Fibroblast of lung (primary cell): Measurements from ENCODE around the gene RNU6-9. TPM values are rescaled to one million over a fixed set of nuclear protein-coding genes. Genes with fewer than 3 reads are reported as not detected.

Experiments used
- DNase-seq, 2 donors: peaks; one replicate each; pipeline versions ENCODE4 v3.0.0 to v3.0.0-alpha.2; 2010; ENCODE audit warnings: low read depth in 2 of 2
- H2AFZ ChIP-seq: 2 replicates; pipeline ENCODE4 v1.5.1; 2012; ENCODE audit warnings: low read length, control low read depth, inconsistent platforms
- H3K27ac ChIP-seq: 2 replicates; pipeline ENCODE4 v1.5.1; 2011; ENCODE audit warnings: low read length, control low read depth; ENCODE audit not compliant: insufficient read depth
- H3K27me3 ChIP-seq: 2 replicates; pipeline ENCODE4 v1.5.1; 2011; ENCODE audit warnings: mild to moderate bottlenecking, low read length; ENCODE audit not compliant: control insufficient read depth, insufficient read depth
- H3K36me3 ChIP-seq: 2 replicates; pipeline ENCODE4 v1.5.1; 2011; ENCODE audit warnings: low read length; ENCODE audit not compliant: control insufficient read depth, insufficient read depth
- H3K4me1 ChIP-seq: 2 replicates; pipeline ENCODE4 v1.5.1; 2011; ENCODE audit warnings: low read length; ENCODE audit not compliant: control insufficient read depth, insufficient read depth; ENCODE audit errors: extremely low read depth
- H3K4me2 ChIP-seq: 2 replicates; pipeline ENCODE4 v1.5.1; 2011; ENCODE audit warnings: low read length, control low read depth; ENCODE audit not compliant: insufficient read depth; ENCODE audit errors: extremely low read depth
- H3K4me3 ChIP-seq, 4 experiments: fragments of 200-600 bp in 1 of 4; sonication (generic) in 1 of 4; replicated peaks in 1 of 4; 2 replicates each; pipeline ENCODE4 v1.5.1; 2011 to 2016; ENCODE audit warnings: low read length in 4 of 4, low read depth in 3 of 4, mild to moderate bottlenecking in 3 of 4, control low read depth in 2 of 4, inconsistent platforms in 1 of 4, mixed read lengths in 1 of 4; ENCODE audit not compliant: insufficient read depth in 1 of 4; ENCODE audit errors: control extremely low read depth in 1 of 4
- H3K79me2 ChIP-seq: 2 replicates; pipeline ENCODE4 v1.5.1; 2012; ENCODE audit warnings: mild to moderate bottlenecking, low read length, inconsistent platforms; ENCODE audit not compliant: control insufficient read depth, insufficient read depth
- H3K9ac ChIP-seq: 2 replicates; pipeline ENCODE4 v1.5.1; 2011; ENCODE audit warnings: mild to moderate bottlenecking, low read length, control low read depth; ENCODE audit not compliant: insufficient read depth
- H3K9me3 ChIP-seq: 2 replicates; pipeline ENCODE4 v1.5.1; 2012; ENCODE audit warnings: low read depth, low read length; ENCODE audit not compliant: control insufficient read depth, insufficient read depth
- H4K20me1 ChIP-seq: 2 replicates; pipeline ENCODE4 v1.5.1; 2011; ENCODE audit warnings: low read length; ENCODE audit not compliant: control insufficient read depth, insufficient read depth; ENCODE audit errors: extremely low read depth
- EZH2 ChIP-seq: IDR thresholded peaks from 2 replicates; pipeline ENCODE4 v1.5.1; 2012; ENCODE audit warnings: low read length, control low read depth, mild to moderate bottlenecking; ENCODE audit errors: missing control alignments
- polyA plus RNA-seq, 2 donors: library from polyadenylated mRNA; depleted of rRNA in 1 of 2; stranded (reverse) in 1 of 2; unstranded in 1 of 2; fragments of >200 nt; gene quantifications; 2 replicates each; pipeline ENCODE4 v1.2.1, GENCODE V29; 2011 to 2012; ENCODE audit warnings: missing spikeins in 1 of 2
- total RNA-seq: library from RNA; depleted of rRNA; stranded (reverse); fragments of >200 nt; gene quantifications from 2 replicates; pipeline ENCODE4 v1.2.1, GENCODE V29; 2014
- TF ChIP-seq, protein P1 (sequence below), 2 donors: IDR thresholded peaks in 1 of 2; conservative IDR thresholded peaks in 1 of 2; 1 replicate in 1 of 2; 2 replicates in 1 of 2; pipeline ENCODE4 v1.5.1; 2011 to 2012; ENCODE audit warnings: low read length in 2 of 2, control low read depth in 1 of 2, inconsistent platforms in 1 of 2, low read depth in 1 of 2, mild to moderate bottlenecking in 1 of 2

The RNU6-9 gene
- total and polyA plus RNA-seq, 2 donors (not counting 1 experiment from before 2014, with no cell fraction given) = not detected

DNA sequence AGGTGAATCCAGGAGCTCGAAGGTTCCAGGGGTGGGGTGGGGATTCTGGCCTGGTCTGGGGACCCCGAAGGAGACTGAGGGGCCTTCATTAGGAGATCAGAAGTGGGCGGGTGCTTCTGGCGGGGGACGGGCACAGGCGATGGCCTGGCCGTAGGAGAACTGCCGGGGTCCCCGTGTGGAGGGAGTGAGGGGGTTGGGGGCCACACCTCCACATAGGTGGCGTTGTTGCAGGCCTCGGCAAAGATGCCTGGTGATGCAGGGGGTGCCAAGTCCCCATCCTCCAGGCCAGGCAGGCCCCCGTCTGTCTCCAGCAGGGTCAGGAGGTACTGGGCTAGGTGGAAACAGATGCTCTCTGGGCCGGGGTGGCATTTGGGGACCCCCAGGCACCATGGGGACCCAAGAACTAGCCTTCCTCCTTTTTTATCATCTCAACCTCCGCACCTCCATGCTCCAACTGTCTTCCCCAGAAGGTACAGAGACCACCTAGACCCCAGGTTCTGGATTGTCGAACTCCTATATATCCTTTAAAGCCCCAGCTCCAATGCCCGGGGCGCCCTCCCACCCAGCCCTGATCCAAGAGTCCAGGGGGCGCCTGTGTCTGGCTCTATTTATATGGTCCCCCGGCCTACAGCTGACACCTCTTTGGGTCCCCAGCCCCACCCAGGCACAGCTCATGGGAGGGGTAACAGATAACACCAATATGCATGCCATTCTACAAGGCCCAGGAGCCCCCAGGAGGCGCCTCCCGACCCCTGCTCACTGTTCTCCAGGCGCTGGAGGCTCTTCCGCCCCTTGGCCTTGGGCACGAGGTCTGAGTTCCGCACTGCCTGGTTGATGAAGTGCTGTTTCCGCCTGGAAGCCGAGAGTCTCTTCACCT lies 8.2 kb downstream of the RNU6-9 start:
- no peak for DNase-seq
- no peak overlapping the region for H3K27ac ChIP-seq
- no peaks in the 10 kb centered on the region for H3K9me3 ChIP-seq
- H3K4me1 ChIP-seq = no peaks in the 10 kb centered on the region
- no peak overlapping the region for H3K4me3 ChIP-seq
- no peak for TF ChIP-seq EZH2
- no peak overlapping the region for H3K4me2 ChIP-seq
- H4K20me1 ChIP-seq = no peaks in the 10 kb centered on the region
- H3K27me3 ChIP-seq = no peaks in the 10 kb centered on the region
- no peak overlapping the region for H3K9ac ChIP-seq
- H3K36me3 ChIP-seq = peaks cover 10% of the 10 kb centered on the region
- no peak overlapping the region for H2AFZ ChIP-seq
- H3K79me2 ChIP-seq = no peaks in the 10 kb centered on the region

DNA sequence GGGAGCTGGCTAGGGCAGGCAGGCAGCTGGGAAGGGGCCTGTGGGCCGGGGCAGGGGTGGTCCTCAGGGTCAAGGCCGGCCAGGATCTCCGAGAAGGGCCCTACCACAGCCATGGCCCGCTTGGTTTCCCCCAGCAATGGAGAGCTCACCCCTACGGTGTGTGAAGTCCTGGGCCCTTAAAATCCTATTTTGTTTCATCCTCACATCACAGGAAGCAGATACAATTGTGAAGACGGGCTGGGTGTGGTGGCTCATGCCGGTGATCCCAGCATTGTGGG lies 8.7 kb downstream of the RNU6-9 start:
- Histone ChIP-seq H3K4me1 (no peaks in the 10 kb centered on the region), H3K27me3 (no peaks in the 10 kb centered on the region), H3K9ac (no peak overlapping the region), H2AFZ (no peak overlapping the region), H3K9me3 (no peaks in the 10 kb centered on the region), H3K36me3 (peaks cover 10% of the 10 kb centered on the region), H3K4me2 (no peak overlapping the region), H3K27ac (no peak overlapping the region), H3K79me2 (no peaks in the 10 kb centered on the region), H4K20me1 (no peaks in the 10 kb centered on the region), H3K4me3 (no peak overlapping the region)
- DNase-seq = no peak
- no peak for TF ChIP-seq EZH2
- TF ChIP-seq, protein P1, sequence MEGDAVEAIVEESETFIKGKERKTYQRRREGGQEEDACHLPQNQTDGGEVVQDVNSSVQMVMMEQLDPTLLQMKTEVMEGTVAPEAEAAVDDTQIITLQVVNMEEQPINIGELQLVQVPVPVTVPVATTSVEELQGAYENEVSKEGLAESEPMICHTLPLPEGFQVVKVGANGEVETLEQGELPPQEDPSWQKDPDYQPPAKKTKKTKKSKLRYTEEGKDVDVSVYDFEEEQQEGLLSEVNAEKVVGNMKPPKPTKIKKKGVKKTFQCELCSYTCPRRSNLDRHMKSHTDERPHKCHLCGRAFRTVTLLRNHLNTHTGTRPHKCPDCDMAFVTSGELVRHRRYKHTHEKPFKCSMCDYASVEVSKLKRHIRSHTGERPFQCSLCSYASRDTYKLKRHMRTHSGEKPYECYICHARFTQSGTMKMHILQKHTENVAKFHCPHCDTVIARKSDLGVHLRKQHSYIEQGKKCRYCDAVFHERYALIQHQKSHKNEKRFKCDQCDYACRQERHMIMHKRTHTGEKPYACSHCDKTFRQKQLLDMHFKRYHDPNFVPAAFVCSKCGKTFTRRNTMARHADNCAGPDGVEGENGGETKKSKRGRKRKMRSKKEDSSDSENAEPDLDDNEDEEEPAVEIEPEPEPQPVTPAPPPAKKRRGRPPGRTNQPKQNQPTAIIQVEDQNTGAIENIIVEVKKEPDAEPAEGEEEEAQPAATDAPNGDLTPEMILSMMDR (conservative IDR thresholded peaks at IDR 0.05 in 1 of 2, IDR thresholded peaks at IDR 0.05 in 1 of 2; ENCODE audit: low read depth in 1 of 2, low read length in 2 of 2) = no peak

DNA sequence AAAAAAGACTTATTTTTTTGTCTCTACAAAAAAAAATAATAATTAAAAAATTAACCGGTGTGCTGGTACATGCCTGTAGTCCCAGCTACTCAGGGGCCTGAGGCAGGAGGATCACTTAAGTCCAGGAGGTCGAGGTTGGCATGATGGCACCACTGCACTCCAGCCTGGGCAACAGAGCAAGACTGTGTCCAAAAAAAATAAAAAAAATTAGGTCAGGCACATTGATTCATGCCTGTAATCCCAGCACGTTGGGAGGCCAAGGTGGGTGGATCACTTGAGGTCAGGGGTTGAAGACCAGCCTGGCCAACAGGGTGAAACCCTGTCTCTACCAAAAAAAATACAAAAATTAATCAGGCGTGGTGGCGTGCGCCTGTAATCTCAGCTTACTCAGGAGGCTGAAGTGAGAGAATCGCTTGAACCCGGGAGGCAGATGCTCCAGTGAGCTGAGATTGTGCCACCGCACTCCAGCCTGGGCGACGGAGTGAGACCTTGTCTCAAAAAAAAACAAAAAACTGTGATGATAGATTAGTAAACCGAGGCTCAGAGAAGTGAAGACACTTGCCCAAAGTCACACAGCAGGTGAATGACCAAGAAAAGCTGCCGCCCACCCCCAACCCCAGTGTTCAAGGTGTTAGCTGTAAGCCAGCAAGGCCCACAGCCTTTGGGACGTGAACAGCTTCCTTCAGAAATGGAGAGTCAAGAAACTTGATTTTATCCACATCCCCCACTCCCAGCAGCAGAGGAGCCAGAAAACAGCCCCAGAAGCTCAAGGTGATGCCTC lies 9.4 kb downstream of the RNU6-9 start:
- no peak overlapping the region for H3K4me3 ChIP-seq
- no peak overlapping the region for H3K9ac ChIP-seq
- H3K27me3 ChIP-seq = no peaks in the 10 kb centered on the region
- no peak overlapping the region for H3K27ac ChIP-seq
- no peak for TF ChIP-seq EZH2
- TF ChIP-seq, protein P1 (conservative IDR thresholded peaks at IDR 0.05 in 1 of 2, IDR thresholded peaks at IDR 0.05 in 1 of 2; ENCODE audit: low read depth in 1 of 2, low read length in 2 of 2) = no peak
- H3K4me2 ChIP-seq = no peak overlapping the region
- peaks cover 2% of the 10 kb centered on the region for H3K79me2 ChIP-seq
- H3K9me3 ChIP-seq = no peaks in the 10 kb centered on the region
- DNase-seq = no peak
- H3K4me1 ChIP-seq = no peaks in the 10 kb centered on the region
- H3K36me3 ChIP-seq = peaks cover 10% of the 10 kb centered on the region
- no peak overlapping the region for H2AFZ ChIP-seq
- no peaks in the 10 kb centered on the region for H4K20me1 ChIP-seq
